Spleen (tissue), 7 donors: ENCODE measurements around the gene ZNF496.

Experiments used
- CTCF ChIP-seq, 11 experiments: fragments of 200-600 bp in 7 of 11; fragments of 450-650 bp in 4 of 11; sonication (generic) in 4 of 11; IDR thresholded peaks in 8 of 11; conservative IDR thresholded peaks in 3 of 11; 1 replicate in 7 of 11; 2 replicates in 4 of 11; pipeline versions ENCODE4 v1.4.0 to v1.8.0; 2016 to 2021; ENCODE audit warnings: antibody characterized with exemption in 11 of 11, inconsistent platforms in 4 of 11, mild to moderate bottlenecking in 1 of 11
- POLR2AphosphoS5 ChIP-seq, 3 donors: sonication (generic); formaldehyde crosslinking; IDR thresholded peaks; one replicate each; pipeline ENCODE4 v1.5.1; 2017; ENCODE audit warnings: antibody characterized with exemption in 3 of 3
- donor health status: DM: no; HTN: no; CAD: no; lungs with moderate emphysema.
- donor health status: DM: no; HTN: no; CAD: no.
- donor health status: DM: no; HTN: no; CAD: no.

- TF ChIP-seq POLR2AphosphoS5 (IDR thresholded peaks at IDR 0.05) (peak in 1 of 3 donors; percentile 41), CTCF (IDR thresholded peaks at IDR 0.05 in 8 of 11, conservative IDR thresholded peaks at IDR 0.05 in 3 of 11) (no peak)
These were observed 31.0 kb downstream of the ZNF496 start for GRCh38 chr1:247300491-247301175.
